IPS-18c (cell line): ENCODE results near the gene KIF1A.

Source experiments
- H3K4me3 ChIP-seq: 2 replicates; pipeline ENCODE4 v1.7.0; 2013; ENCODE audit warnings: low read depth, mild to moderate bottlenecking, low read length, moderate library complexity; ENCODE audit not compliant: insufficient read depth
- H3K9me3 ChIP-seq: one replicate; pipeline ENCODE4 v1.6.1; 2013; ENCODE audit warnings: mild to moderate bottlenecking, low read length, moderate library complexity; ENCODE audit not compliant: control insufficient read depth, insufficient read depth

Gene KIF1A, protein sequence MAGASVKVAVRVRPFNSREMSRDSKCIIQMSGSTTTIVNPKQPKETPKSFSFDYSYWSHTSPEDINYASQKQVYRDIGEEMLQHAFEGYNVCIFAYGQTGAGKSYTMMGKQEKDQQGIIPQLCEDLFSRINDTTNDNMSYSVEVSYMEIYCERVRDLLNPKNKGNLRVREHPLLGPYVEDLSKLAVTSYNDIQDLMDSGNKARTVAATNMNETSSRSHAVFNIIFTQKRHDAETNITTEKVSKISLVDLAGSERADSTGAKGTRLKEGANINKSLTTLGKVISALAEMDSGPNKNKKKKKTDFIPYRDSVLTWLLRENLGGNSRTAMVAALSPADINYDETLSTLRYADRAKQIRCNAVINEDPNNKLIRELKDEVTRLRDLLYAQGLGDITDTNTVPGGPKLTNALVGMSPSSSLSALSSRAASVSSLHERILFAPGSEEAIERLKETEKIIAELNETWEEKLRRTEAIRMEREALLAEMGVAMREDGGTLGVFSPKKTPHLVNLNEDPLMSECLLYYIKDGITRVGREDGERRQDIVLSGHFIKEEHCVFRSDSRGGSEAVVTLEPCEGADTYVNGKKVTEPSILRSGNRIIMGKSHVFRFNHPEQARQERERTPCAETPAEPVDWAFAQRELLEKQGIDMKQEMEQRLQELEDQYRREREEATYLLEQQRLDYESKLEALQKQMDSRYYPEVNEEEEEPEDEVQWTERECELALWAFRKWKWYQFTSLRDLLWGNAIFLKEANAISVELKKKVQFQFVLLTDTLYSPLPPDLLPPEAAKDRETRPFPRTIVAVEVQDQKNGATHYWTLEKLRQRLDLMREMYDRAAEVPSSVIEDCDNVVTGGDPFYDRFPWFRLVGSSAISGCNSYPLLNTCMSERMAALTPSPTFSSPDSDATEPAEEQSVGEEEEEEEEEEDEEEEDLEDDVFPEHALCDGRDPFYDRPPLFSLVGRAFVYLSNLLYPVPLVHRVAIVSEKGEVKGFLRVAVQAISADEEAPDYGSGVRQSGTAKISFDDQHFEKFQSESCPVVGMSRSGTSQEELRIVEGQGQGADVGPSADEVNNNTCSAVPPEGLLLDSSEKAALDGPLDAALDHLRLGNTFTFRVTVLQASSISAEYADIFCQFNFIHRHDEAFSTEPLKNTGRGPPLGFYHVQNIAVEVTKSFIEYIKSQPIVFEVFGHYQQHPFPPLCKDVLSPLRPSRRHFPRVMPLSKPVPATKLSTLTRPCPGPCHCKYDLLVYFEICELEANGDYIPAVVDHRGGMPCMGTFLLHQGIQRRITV (N-terminal part only)

DNA sequence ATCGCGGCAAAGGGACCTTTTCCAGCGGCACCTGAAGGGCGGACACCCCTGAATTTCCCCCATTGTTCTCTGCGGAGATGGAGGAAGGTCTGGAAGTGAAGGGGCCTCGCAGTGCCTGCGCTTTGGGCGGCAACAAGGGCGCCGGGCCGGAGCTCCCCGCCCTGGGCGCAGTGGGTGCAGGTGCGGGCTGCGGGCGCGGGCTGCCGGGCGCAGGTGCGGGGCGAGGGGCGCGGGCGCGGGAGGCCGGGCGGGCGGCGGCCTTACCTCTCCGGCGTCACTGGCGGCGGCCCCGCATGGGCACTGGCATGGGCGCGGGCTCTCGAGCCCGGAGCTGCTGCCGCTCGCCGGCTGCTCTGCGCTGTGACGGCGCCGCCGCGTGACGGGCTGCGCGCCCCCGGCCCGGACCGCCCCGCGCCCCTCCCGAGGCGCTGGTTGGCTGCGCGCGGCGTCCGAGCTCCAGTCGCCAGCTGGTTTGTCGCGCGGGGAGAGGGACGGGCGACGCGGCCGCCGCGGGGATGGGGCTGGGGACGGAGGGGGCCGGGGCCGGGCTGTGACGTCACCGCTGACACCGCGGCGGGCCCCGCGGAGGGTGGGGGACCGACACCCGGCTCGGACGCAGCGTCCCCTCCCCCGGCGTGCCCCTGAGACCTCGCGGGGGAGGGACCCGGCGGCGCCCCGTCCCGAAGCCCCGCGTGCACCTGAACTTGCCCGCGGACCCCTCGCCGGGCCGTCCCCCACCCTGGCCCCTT, at the start of gene KIF1A:
TSS of gene KIF1A (minus strand) at position 362 of the 749 bp plus-strand sequence. CDS start 22,467 bp downstream, outside the sequence.
- no peaks in the 10 kb centered on the region for H3K9me3 ChIP-seq
- peak within 1 kb of the TSS; percentile 56 for H3K4me3 ChIP-seq

DNA sequence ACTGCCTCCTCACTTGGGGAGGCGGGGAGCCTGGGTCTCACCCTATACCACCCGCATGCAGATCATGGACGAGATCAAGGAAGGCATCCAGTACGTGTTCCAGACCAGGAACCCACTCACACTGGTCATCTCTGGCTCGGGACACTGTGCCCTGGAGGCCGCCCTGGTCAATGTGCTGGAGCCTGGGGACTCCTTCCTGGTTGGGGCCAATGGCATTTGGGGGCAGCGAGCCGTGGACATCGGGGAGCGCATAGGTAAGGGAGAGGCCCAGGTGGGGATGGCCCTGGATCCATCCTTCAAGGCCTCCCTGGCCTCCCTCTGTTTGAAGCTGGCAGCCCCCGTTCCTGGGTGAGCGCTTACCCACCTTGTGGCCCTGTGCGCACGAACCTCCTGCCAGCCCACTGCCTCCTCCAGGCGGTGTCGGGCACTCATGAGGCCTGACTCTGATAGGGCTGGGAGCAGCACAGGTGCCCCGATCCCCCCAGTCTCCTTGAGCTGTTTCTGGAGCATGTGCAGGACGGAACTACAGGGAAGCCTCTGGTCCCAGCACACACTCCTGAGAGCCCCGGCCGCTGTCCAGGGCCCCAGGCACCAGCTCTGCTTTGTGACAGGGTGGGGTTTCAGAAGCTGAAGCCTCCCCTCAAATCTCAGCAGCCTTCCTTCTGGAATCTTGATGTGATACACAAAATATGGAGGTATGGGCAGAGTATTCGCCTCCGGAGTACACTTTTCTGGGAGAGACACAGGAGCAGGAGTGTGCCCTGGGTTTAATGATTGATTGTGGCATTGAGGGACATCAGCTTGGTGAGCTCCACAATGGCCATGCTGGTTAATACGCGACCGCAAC, 49.3 kb upstream of the KIF1A start:
- H3K9me3 ChIP-seq: no peaks in the 10 kb centered on the region
- H3K4me3 ChIP-seq: no peak overlapping the region

DNA sequence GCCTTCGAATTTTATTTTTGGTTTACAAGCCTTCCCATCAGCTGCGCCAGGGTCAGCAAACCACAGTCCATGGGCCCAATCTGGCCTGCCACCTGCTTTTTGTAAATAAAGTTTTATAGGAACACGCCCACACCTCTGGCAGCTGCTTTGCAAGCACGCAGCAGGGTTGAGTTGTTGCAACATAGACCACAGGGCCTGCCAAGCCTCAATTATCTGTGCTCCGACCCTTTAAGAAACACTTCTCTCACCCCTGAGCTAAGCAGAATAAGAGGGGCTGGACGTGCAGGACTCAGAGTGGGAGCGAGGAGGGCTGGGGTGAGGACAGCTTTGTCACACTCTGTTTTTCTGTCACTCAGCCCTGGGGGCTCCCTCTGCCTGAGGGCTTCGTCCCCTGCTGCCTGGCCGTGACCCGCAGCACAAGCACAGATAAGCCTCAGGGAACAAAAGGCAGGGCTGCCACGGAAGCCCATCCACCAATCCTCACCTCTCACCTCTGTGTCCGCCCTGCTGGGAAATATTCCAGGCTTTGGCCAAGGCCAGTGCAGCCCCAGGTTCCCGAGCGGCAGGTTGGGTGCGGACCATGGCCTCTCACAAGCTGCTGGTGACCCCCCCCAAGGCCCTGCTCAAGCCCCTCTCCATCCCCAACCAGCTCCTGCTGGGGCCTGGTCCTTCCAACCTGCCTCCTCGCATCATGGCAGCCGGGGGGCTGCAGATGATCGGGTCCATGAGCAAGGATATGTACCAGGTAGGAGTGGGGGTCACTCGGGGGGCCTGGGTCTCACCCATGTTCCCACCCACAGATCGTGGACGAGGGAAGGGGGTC, 48.5 kb upstream of the KIF1A start, which contains the start of gene AGXT:
TSS of gene AGXT (plus strand) at position 539 of the 823 bp plus-strand sequence. CDS start at position 581, 42 bp downstream.
- Histone ChIP-seq H3K4me3 (no peak within 1 kb of the TSS), H3K9me3 (no peaks in the 10 kb centered on the region)

DNA sequence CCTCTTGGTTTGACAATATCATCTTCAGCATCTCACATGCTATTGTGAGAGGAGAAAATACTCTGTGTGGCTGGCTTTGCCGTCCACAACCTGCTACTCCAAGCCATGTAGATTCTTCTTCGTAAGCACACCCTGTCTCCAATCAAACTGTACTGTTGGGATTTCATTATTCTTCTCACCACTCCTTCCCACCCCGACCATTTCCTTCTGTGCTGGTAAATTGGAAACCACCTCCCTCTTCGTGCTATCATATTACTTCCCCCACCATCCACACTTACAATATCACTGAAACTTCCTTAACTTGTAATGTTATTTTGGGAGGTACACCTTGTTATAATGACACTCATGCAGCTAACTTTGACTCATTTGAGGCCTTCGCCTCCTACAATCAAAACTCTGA, 45.4 kb upstream of the KIF1A start:
- Histone ChIP-seq H3K4me3 (no peak overlapping the region), H3K9me3 (no peaks in the 10 kb centered on the region)

DNA sequence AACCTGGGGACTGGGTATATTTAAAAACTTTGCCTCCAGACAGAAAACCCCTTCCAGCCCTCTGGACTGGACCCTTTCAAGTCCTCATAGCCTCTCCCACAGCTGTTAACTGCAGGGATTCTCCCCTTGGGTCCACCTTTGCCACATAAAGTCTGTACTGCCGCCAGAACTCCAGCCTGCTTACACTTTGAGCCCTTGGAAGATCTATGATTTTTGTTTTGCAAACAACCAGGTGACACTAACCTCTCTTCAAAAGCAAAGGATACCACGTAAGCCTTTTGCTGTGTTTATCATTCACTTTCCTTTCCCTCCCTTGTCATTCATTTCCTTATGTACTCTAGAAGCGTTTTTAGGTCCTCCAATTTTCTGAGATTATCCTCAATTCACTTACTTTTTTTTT, 44.5 kb upstream of the KIF1A start:
- Histone ChIP-seq H3K4me3 (no peak overlapping the region), H3K9me3 (no peaks in the 10 kb centered on the region)

DNA sequence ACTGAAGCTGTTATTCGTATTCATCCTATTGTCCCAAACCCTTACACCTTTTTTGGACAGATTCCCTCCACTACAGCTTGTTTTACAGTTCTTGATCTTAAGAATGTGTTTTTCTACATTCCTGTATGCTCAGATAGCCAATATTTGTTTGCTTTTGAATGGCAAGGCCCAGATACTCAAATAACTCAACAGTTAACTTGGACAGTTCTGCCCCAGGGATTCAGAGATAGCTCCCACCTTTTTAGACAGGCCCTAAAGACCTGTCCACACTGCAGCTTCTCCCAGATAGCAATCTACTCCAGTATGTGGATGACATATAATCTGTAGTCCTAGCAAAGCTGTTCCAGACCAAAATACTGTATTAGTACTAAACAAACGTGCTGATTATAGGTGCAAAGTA, 41.5 kb upstream of the KIF1A start:
- Histone ChIP-seq H3K4me3 (no peak overlapping the region), H3K9me3 (no peaks in the 10 kb centered on the region)

DNA sequence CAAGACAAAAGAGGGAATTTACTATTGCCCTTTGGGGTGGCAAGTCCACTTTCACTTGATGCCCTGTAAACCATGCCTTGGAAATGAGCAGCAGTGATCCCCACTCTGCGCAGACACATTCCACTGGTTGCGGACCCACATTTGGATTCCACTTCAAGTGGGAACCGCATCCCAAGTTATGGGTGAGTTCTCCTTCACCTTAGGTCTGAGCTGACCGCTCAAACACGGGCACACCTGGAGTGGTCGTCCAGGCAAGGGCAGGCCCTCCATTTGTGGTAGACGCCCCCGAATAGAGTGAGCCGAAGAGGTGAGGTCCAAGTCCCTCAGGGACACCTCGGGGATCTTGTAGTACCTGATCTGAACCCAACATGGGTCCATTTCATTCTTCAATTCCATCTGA, 38.9 kb upstream of the KIF1A start:
- Histone ChIP-seq H3K9me3 (peaks cover 4% of the 10 kb centered on the region), H3K4me3 (no peak overlapping the region)

DNA sequence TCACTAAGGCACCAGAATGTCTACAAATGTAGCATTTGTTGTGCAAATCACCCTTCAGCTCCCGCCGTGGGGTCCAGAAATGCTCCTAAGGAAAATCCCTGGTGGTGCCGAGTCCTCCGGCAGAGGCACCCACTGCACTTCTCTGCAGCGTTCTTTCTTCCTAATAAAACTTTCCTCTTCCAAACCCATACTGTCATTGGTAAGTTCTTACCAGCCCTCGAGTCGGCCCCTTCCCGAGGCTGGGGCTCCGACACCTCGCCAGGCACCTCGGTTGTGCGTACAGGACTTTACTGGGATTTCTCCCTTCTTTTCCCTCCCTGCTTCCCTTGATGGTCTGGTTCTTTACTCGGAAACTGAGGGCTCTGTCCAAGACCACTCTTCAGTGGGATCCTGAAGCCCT, 38.3 kb upstream of the KIF1A start:
- Histone ChIP-seq H3K9me3 (peaks cover 4% of the 10 kb centered on the region), H3K4me3 (no peak overlapping the region)

DNA sequence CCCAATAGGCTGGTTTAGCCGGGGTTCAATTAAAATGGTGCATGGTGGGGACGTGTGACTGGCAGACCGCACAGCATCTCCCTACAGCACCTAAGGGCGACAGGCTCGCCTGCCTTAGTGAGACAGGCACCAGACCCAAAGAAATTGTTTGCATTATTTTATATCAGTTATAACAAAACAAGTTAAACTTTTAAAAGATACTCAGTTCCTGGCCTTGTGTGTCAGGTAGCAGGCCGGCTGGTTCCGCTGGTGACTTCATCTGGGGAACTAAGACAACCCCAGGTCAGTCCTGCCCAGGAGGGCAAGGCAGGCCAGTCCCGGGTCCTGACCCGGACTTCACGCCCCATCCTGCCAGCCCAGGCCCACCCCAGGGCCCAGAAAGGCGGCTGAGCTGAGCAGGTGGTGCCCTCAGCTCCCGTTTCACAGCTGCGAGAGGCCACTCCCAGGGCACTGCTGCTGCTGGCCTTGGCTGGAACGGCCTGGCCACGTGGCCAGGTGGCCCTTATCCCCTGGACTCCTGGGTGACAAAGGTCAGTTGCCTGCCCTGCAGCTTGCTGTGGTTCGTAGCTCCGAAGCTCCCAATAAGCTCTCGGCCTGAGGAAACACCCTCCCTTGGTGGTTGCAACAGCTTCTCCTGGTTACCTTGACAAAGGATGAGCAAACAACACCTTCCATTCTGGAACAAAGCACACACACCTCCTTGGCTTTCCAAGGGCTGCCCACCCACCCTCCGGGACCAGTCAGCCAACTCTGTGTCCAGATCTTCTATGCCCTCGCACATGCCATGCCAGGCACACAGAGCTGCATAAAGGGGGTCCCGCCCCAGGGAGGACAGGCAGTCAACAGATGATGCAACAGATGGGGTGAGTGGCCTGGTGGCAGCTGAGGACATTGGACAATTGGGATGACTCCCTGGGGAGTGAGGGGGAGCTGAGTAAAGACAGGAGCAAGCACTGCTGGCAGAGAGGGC, 37.3 kb upstream of the KIF1A start:
- Histone ChIP-seq H3K9me3 (peaks cover 4% of the 10 kb centered on the region), H3K4me3 (no peak overlapping the region)

DNA sequence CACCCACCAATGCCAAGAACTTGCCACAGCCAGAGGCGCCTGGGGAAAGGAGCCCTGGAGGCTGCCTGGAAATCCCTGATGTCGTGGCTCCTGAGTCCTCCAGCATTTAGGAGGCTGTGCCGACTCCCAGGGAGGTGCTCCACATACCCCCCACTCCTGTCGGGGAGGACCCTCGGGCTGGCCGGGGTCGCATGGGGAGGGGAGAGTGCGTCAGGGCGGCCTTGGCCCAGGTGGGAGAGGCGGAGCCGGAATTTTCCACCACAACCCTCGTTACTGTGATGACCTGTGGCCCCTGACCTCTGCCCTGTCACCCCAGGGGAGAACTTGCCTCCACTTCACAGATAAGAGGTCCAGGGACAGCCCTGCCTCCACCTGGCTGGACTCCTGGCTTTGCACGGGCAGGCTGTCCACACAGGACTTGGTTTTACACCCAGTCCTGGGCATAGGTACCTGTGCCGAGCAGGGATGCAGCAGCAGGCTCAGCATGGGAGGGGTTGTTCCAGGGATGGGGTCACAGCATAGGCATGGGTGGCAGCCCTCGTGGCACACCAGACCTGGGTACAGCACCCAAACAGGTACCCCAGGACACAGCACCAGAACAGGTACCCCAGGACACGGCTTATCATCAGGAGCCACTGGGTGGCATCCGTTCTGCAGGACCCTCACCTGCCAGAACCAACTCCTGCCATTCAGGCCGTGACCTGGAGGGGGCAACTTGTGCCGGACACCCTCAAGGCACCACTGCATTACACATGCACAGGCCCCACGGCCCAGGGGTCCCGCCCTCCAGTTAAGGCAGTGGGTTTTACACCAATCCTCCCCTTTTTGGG, 36.3 kb upstream of the KIF1A start:
- H3K9me3 ChIP-seq: peaks cover 4% of the 10 kb centered on the region
- H3K4me3 ChIP-seq: no peak overlapping the region

DNA sequence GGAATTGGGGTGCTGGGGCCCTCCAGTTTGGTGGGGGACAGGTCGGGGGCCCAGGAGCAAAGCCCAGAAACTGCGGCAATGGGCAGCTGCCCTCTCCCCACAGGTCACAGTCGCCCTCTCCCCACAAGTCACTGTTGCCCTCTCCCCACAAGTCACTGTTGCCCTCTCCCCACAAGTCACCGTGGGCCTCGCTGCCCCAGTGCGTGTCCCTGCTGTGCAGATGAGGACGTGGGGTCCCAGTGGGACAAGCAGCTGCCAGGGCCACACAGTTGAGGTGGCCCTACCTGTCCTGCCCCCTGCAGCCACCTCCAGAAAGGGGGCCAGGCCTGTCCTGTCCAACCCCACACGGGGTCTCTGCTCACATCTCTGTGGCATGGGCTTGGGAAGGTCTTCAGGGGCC, 35.7 kb upstream of the KIF1A start:
- H3K9me3 ChIP-seq: peaks cover 4% of the 10 kb centered on the region

DNA sequence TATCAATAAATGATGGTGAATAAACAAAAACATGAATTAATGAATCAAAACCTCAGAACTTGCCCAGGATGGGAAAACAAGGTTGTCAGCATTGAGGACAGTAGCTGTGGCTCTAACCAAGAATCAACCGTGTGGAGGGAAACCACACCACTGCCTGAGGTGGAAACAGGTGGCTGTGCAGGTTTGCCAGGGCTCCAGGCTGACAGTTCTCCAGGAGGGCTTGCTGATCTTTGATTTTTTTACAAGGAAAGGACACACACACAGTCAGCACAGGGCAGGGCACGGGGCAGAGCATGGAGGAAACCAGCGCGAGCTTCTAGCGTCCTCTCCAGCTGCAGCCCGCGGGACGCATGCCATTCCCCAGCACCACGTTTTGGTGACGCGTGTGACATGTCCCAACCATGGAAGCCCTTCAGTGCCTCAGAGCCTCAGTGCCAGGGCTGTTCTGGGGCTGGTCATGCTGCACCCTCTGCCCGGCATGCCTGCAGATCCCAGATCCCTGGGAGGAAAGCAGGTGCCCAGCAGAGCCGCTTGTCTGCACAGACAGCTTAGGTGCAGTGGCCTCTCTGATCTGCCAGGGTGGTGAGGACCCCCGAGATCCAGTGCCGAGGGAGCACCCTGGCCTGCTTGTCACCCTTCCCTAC, 32.8 kb upstream of the KIF1A start:
- peaks cover 4% of the 10 kb centered on the region for H3K9me3 ChIP-seq

More for the DNA sequence above, 35.7 kb upstream of the KIF1A start:
- H3K4me3 ChIP-seq: no peak overlapping the region

More for the DNA sequence above, 32.8 kb upstream of the KIF1A start:
- no peak overlapping the region for H3K4me3 ChIP-seq
